ENCODE results near the gene WDFY1. TPM values are rescaled to one million over a fixed set of nuclear protein-coding genes. Genes with fewer than 3 reads are reported as not detected.
A peak's percentile ranks its signal among the peaks of the same experiment; 100 is the strongest.

The WDFY1 gene
- total and polyA plus RNA-seq, 8 donors, result 5.5 to 25.9 (median 14.9) TPM

DNA sequence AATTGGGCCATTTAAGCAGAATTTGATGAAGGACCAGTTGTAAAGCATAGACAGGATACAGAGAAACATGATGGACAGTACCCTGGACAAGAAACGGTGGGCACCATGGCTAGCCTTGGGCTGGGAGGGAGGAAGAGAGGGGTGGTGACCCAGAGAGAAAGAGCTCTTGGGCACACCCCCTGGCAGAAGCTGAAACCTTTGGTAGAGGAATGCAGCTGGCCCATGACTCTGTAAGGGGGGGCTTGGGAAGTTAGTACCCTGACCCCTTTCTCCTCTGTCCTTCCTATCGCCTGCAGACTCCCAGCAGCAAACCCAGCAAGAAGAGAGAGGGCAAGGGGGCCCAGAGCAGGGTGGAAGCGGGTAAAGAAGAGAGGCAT is 44.7 kb upstream of the WDFY1 start:
- intact Hi-C loops (cut with DNase I), result loop anchor here (5.0 to 10.0 kb wide), 2 partner anchors 292 to 305 kb away; no protein-coding TSS in a partner anchor
- Histone ChIP-seq H3K36me3 (no peaks in the 10 kb centered on the region), H3K4me3 (no peak overlapping the region), H3K27ac (no peak overlapping the region), H3K4me1 (no peaks in the 10 kb centered on the region), H3K27me3 (no peaks in the 10 kb centered on the region), H3K9me3 (no peaks in the 10 kb centered on the region)
- WGBS, 2 donors, result 75 to 76% methylated on average over 3 of the region's 3 CpGs
- DNase-seq (no peak), ATAC-seq (no peak), FAIRE-seq (no peak)
- TF ChIP-seq CTCF (IDR thresholded peaks at IDR 0.05), result no peak

- no peaks in the 10 kb centered on the region for H3K27me3 ChIP-seq
- no peaks in the 10 kb centered on the region for H3K36me3 ChIP-seq
- H3K4me1 ChIP-seq, result no peaks in the 10 kb centered on the region
- H3K4me3 ChIP-seq, result no peak overlapping the region
- WGBS, 2 donors, result 41 to 51% methylated on average over 10 of the region's 10 CpGs
- TF ChIP-seq CTCF (IDR thresholded peaks at IDR 0.05), result peak in 1 of 4 donors; percentile 7
- H3K27ac ChIP-seq, result no peak overlapping the region
- DNase-seq (peak; percentile 20 to 67 (median 42)), ATAC-seq (peak; percentile 63 to 93 (median 88)), FAIRE-seq (no peak)
- intact Hi-C loops (cut with DNase I), result loop anchor here in 1 of 3 donors (10.0 kb wide), 1 partner anchor 305 kb away; no protein-coding TSS in a partner anchor
- no peaks in the 10 kb centered on the region for H3K9me3 ChIP-seq
Observed at GRCh38 chr2:223989206-223989855, 44.2 kb upstream of the WDFY1 start.

DNA sequence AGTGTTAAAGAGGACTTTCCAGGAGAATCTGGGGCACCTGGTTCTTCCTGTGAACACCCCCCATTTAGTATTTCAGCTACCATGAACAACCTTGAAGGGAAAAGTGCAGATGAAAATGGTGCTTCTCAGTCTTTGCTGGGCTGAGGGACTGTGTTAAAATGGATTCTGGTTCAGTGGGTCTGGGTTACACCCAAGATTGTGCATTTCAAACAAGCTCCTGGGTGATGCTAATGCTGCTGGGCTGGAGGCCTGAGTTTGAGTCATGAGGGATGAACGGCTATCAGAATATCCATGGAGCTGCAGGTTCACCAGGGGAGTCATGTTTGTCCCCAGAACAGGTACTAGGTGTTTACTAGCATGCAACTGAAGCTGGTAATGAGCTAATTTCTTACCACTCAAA is 36.1 kb upstream of the WDFY1 start:
- ATAC-seq, result no peak
- no peak overlapping the region for H3K4me3 ChIP-seq
- intact Hi-C loops (cut with DNase I), result loop anchor here in 1 of 3 donors (10.0 kb wide), 1 partner anchor 314 kb away; no protein-coding TSS in a partner anchor
- no peaks in the 10 kb centered on the region for H3K27me3 ChIP-seq
- DNase-seq, result no peak
- no peaks in the 10 kb centered on the region for H3K36me3 ChIP-seq
- H3K4me1 ChIP-seq, result no peaks in the 10 kb centered on the region
- no peak overlapping the region for H3K27ac ChIP-seq
- FAIRE-seq, result no peak
- WGBS, 2 donors, result 93 to 94% methylated on average over 1 of the region's 1 CpG
- no peak for TF ChIP-seq CTCF (IDR thresholded peaks at IDR 0.05)
- H3K9me3 ChIP-seq, result no peaks in the 10 kb centered on the region

DNA sequence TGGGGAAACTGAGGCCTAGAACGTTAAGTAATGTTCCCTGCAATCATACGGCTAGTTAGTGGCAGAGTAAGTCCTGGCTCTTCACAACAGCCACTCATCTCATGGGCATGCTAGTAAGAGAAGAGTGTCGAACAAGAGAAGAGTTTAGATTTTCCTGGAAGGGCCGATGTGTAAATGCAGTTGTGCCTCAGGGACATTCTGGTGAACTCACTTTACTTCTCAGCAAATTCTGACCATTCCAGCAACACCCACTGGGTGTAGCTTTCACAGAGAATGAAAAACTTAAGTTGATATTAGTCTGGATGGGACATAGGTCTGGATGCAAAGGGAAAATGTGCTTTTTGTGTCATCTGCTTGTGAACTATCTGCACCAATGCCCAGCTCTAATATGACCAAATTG is 35.7 kb upstream of the WDFY1 start:
- TF ChIP-seq CTCF (IDR thresholded peaks at IDR 0.05), result no peak
- no peak for FAIRE-seq
- Histone ChIP-seq H3K27me3 (no peaks in the 10 kb centered on the region), H3K36me3 (no peaks in the 10 kb centered on the region), H3K4me3 (no peak overlapping the region), H3K4me1 (no peaks in the 10 kb centered on the region), H3K9me3 (no peaks in the 10 kb centered on the region), H3K27ac (no peak overlapping the region)
- no peak for ATAC-seq
- WGBS, 2 donors, result 92 to 93% methylated on average over 4 of the region's 4 CpGs
- intact Hi-C loops (cut with DNase I), result loop anchor here in 1 of 3 donors (10.0 kb wide), 1 partner anchor 314 kb away; no protein-coding TSS in a partner anchor
- DNase-seq, result no peak

GRCh38 chr2:223980397-223980735 is 35.2 kb upstream of the WDFY1 start:
- no peak for FAIRE-seq

More at GRCh38 chr2:223980397-223980735, 35.2 kb upstream of the WDFY1 start:
- DNase-seq, result no peak
- no peaks in the 10 kb centered on the region for H3K27me3 ChIP-seq
- H3K27ac ChIP-seq, result no peak overlapping the region
- H3K4me3 ChIP-seq, result no peak overlapping the region
- H3K9me3 ChIP-seq, result no peaks in the 10 kb centered on the region
- no peaks in the 10 kb centered on the region for H3K4me1 ChIP-seq
- no peak for ATAC-seq
- intact Hi-C loops (cut with DNase I), result loop anchor here in 1 of 3 donors (10.0 kb wide), 1 partner anchor 314 kb away; no protein-coding TSS in a partner anchor
- 81 to 93% methylated on average over 1 of the region's 1 CpG for WGBS, 2 donors
- H3K36me3 ChIP-seq, result no peaks in the 10 kb centered on the region
- no peak for TF ChIP-seq CTCF (IDR thresholded peaks at IDR 0.05)
